Effector memory CD8-positive, alpha-beta T cell (primary cell): ENCODE results near the gene ZRSR2.

Experiments
- ATAC-seq: fragments of 150-1000 bp; cut with Tn5 transposase; replicated peaks from 2 replicates; pipeline ENCODE4 v1.10.0; 2021; ENCODE audit warnings: mild to moderate bottlenecking, moderate library complexity
- DNase-seq, 3 experiments: peaks; one replicate each; pipeline ENCODE4 v3.0.0; 2021
- H3K27ac Mint-ChIP-seq, 2 donors: one replicate each; pipeline ENCODE4 v1.8.0; 2022; ENCODE audit warnings: mild to moderate bottlenecking in 2 of 2, mixed read lengths in 2 of 2, moderate library complexity in 2 of 2
- H3K27me3 Mint-ChIP-seq, 2 donors: one replicate each; pipeline ENCODE4 v1.8.0; 2022; ENCODE audit warnings: mixed read lengths in 2 of 2
- H3K36me3 Mint-ChIP-seq: one replicate; pipeline ENCODE4 v1.8.0; 2022; ENCODE audit warnings: mild to moderate bottlenecking, moderate library complexity, mixed read lengths; ENCODE audit not compliant: insufficient read depth
- H3K4me1 Mint-ChIP-seq, 2 donors: one replicate each; pipeline ENCODE4 v1.8.0; 2022; ENCODE audit warnings: low read depth in 2 of 2, mixed read lengths in 2 of 2
- H3K4me3 Mint-ChIP-seq, 2 donors: one replicate each; pipeline ENCODE4 v1.8.0; 2022; ENCODE audit warnings: mild to moderate bottlenecking in 2 of 2, mixed read lengths in 2 of 2, moderate library complexity in 2 of 2
- H3K9me3 Mint-ChIP-seq, 2 donors: one replicate each; pipeline ENCODE4 v1.8.0; 2022; ENCODE audit warnings: mixed read lengths in 2 of 2

ZRSR2 gene

DNA sequence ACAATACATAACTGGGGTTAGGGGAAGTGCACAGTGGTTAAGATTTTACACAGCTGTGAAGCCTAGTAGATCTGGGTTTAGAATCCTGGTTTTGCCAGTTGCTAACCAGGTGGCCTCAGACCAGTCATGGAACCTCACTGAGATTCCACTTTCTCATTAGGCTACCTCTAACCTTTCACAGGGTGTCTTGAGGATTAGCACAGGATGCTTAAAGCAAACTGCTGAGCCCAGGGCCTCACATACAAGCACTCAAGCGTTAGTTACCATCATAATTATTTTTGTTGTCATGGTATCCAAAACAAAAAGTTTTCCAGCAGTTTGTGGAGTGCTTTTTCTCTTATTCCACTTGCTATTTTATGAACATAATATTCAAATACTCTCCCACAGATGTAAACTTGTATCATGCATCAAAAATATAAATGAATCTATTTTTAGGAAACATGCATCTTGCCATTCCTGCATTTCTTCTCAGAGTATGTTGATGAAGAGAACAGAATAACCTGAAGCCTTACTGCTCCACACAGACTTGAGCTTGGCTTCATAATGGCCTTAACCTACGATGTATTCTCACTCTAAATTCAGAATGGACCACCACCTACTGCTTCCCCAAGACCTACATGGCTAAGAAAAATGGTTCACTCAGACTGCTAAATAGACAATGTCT, 51.7 kb downstream of the ZRSR2 start:
- no peak for DNase-seq
- H3K27ac Mint-ChIP-seq: no peak overlapping the region
- ATAC-seq: no peak
- H3K27me3 Mint-ChIP-seq: no peaks in the 10 kb centered on the region
- H3K4me1 Mint-ChIP-seq: no peaks in the 10 kb centered on the region
- peaks cover 2% of the 10 kb centered on the region for H3K36me3 Mint-ChIP-seq
- H3K9me3 Mint-ChIP-seq: no peaks in the 10 kb centered on the region
- no peak overlapping the region for H3K4me3 Mint-ChIP-seq

DNA sequence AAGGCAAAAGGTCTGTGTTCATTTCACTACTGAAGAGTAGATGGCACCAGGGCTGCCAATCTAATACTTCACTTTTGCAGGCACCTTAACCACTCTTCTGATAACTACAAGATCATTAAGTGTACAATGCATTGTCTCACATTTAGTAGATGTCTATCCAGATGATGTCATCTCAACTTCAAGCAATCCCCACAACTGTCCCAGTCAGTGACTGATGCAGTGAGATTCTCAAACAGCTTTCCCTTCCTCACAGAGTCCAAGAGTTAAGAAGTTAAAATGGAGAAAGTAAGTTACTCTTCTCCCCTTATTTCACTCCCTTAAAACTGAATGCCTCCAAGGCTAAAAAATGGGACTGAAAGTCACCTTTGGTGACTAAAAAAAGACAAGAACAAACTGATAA, 53.7 kb downstream of the ZRSR2 start:
- H3K4me3 Mint-ChIP-seq: no peak overlapping the region
- H3K27me3 Mint-ChIP-seq: no peaks in the 10 kb centered on the region
- no peaks in the 10 kb centered on the region for H3K4me1 Mint-ChIP-seq
- DNase-seq: no peak
- no peaks in the 10 kb centered on the region for H3K9me3 Mint-ChIP-seq
- peaks cover 2% of the 10 kb centered on the region for H3K36me3 Mint-ChIP-seq
- ATAC-seq: no peak
- peak overlapping the region in 1 of 2 donors; percentile 38 for H3K27ac Mint-ChIP-seq

DNA sequence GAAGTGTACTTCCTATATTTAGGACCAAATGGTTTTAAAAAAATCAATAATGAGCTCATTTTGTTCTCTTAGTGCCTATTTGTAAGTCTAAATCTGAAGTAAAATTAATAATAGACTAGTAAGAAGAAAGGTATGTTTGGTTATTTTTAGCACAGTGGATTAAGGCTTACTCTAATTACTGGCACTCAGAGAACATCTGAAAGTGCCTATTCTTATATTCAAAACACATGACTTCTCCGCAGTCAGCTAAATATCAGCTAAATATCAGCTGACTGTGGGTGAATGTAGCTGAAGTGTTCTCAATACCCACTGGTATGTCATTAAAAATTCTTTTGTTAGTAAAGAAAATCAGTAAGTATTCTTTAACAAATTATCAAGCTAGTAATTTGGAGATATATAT, 58.3 kb downstream of the ZRSR2 start:
- ATAC-seq (no peak), DNase-seq (no peak)
- H3K27ac Mint-ChIP-seq: no peak overlapping the region
- H3K36me3 Mint-ChIP-seq: peaks cover 7% of the 10 kb centered on the region
- H3K9me3 Mint-ChIP-seq: no peaks in the 10 kb centered on the region
- H3K27me3 Mint-ChIP-seq: no peaks in the 10 kb centered on the region
- no peak overlapping the region for H3K4me3 Mint-ChIP-seq
- H3K4me1 Mint-ChIP-seq: peaks cover 2 to 15% of the 10 kb centered on the region in 2 donors

GRCh38 chrX:15849555-15849954, 59.3 kb downstream of the ZRSR2 start:
- Mint-ChIP-seq H3K36me3 (peaks cover 8% of the 10 kb centered on the region), H3K27me3 (no peaks in the 10 kb centered on the region), H3K4me1 (peaks cover 2 to 15% of the 10 kb centered on the region in 2 donors), H3K9me3 (no peaks in the 10 kb centered on the region), H3K27ac (no peak overlapping the region), H3K4me3 (no peak overlapping the region)
- ATAC-seq: no peak
- DNase-seq: no peak

DNA sequence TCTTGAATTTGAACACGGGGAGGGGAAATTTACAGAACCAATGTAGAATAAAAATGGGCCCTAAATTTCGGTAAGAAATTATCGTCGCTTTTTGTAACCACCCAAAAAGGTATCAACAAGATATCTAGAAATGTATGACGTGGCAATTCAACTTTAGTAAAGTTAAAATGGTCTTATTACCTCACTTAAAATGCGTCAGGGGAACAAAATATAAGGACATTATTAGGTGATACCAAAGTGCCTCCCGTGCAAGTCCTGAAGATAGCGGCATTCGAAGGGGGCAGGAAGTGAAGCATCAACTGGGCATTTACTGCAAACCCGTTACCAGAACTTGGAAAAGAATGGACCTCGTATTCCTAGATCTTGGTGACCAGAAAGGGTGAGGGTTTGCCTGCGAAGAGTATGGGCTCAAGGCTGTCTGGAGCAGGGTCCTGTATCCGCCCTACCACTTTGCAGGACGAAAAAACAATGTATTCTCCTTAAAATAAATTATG, 63.3 kb downstream of the ZRSR2 start:
- DNase-seq (no peak), ATAC-seq (no peak)
- no peaks in the 10 kb centered on the region for H3K9me3 Mint-ChIP-seq
- H3K27ac Mint-ChIP-seq: no peak overlapping the region
- peaks cover 16% of the 10 kb centered on the region for H3K36me3 Mint-ChIP-seq
- peak overlapping the region; percentile 68 to 88 for H3K4me3 Mint-ChIP-seq
- H3K27me3 Mint-ChIP-seq: no peaks in the 10 kb centered on the region
- H3K4me1 Mint-ChIP-seq: peaks cover 6 to 15% of the 10 kb centered on the region in 2 donors

DNA sequence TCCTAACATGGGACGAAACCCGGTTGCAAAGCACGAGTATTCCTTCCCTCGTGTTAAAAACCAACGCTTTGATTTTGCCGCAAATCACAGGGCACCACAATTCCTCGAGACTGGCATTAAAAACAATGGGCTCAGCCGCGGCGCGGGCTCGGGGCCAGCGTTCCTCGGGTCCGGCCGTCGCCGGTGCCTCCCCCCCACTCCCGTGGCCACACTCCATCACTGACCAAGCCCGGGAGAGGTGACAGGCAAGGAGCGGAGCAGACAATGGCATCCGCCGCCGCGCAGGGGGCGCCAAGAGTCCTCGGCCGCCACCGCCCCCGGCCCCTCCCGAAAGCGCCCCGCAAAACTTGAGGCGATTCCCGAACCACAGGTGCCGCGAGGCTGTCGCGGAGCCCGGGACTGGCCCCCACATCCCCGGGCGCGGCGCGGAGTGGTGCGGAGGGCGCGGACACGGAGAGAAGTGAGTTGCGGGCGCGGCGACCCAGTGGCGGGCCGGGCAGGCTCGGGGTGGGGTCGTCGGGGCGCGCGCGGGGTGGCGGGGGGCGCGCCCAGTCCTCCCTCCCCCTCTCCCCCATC, 63.9 kb downstream of the ZRSR2 start:
- H3K4me1 Mint-ChIP-seq: peaks cover 6 to 15% of the 10 kb centered on the region in 2 donors
- peaks cover 16% of the 10 kb centered on the region for H3K36me3 Mint-ChIP-seq
- peak overlapping the region; percentile 68 to 88 for H3K4me3 Mint-ChIP-seq
- DNase-seq (peak; percentile 6 to 32 (median 24)), ATAC-seq (peak; percentile 14)
- H3K27ac Mint-ChIP-seq: peak overlapping the region in 1 of 2 donors; percentile 96
- no peaks in the 10 kb centered on the region for H3K27me3 Mint-ChIP-seq
- no peaks in the 10 kb centered on the region for H3K9me3 Mint-ChIP-seq

DNA sequence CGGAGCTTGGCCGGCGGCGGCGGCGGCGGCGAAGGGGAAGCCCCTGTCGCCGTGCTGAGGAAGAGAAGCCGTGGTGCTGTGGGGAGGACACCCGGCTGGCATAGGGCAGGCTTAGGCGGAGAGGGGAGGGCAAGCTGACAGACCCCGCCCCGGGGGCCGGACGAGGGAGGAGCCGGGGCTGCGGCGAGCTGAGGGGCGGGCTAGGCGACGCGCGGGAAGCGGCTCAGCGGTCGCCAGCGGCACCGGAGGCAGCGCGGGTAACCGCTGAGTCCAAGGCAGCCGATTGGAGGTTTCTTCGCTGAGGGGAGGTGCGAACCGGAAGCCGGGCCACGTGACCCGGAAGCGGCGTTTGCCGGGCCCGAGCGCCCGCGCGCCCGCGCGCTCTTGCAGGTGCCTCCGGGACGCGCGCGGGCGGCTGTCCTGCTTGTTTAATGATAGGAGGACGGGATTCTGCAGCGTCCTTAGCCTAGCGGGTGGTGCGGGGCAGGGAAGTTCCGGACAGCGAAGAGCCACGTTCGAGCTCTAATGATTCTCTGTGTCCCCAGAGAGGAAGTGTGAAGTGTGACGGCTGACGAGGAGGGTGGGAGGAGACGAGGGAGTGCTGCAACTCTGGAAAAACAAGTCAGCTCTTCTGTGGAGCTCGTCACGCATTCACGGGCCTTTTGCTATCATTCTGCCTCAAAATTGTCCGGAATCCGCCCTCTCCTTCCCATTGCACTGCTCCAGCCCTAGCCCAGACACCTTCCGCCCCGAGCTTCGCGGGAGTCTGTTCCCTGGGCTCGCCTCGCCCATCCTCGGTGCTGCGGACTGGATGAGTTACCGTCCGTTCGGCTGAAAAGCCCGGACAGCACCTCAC, 64.7 kb downstream of the ZRSR2 start, which contains the start of gene AP1S2:
Gene AP1S2, minus strand, starts transcription at position 102 of the 856 bp plus-strand sequence. CDS start 2,289 bp downstream, outside the sequence.
- Mint-ChIP-seq H3K9me3 (no peaks in the 10 kb centered on the region), H3K4me3 (peak within 1 kb of the TSS; percentile 88 to 92), H3K36me3 (peaks cover 13% of the 10 kb centered on the region), H3K4me1 (peaks cover 6 to 10% of the 10 kb centered on the region in 2 donors), H3K27ac (peak within 1 kb of the TSS; percentile 93 to 96), H3K27me3 (no peaks in the 10 kb centered on the region)
- ATAC-seq (peak; percentile 92), DNase-seq (peak; percentile 88 to 94 (median 91))

DNA sequence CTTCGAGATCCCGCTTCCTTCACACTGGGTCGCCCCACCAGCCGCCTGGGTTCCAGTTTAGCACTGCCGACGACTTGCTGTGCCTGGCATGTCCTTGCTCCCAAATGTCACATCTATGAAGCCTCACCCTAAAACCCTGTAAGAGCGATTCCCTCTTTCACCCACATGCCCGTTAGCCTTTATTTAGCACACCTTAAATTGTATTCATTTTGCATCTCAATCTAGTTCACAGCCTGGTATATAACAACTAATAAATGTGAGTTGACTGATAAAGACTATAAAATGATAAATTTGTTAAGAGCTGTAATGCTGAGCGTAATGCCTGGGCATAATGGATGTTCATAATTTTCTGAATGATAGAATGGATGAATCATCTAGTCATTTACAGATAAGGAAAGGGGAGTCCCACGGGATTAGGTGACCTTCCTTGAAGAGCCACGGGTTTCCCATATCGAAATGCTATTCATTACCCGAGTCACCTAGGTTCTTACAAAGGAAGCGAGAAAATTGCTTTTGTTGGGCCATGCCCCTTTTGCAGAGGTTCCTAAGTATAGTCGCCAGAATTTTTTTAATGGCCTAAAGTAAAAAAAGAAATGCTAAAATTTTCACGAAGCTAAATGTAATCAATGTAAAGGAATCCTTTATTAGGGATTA, 65.4 kb downstream of the ZRSR2 start:
- Mint-ChIP-seq H3K27ac (peak overlapping the region; percentile 93 to 96), H3K27me3 (no peaks in the 10 kb centered on the region), H3K4me1 (peaks cover 6 to 7% of the 10 kb centered on the region in 2 donors), H3K9me3 (no peaks in the 10 kb centered on the region), H3K4me3 (peak overlapping the region; percentile 88 to 92), H3K36me3 (peaks cover 13% of the 10 kb centered on the region)
- no peak for ATAC-seq
- peak in 2 of 3 experiments; percentile 1 to 3 for DNase-seq

DNA sequence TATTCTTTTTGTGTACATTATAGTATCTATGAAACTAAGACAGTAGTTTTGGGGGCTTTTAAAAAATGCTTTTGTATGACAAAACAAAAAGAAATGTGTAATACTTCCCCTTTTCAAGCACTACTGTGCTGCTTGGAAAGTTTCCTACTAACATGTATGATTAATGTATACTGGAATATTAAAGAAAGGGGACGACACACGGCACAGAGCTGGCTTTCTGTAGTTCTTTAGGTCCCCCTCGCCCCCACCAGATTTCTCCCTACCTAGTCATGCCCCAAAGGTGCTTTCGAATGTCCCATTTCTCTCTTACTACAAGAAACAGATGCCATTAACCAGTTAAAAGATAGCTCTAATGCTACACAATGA, 65.9 kb downstream of the ZRSR2 start:
- Mint-ChIP-seq H3K36me3 (peaks cover 9% of the 10 kb centered on the region), H3K4me1 (peaks cover 2 to 6% of the 10 kb centered on the region in 2 donors), H3K4me3 (no peak overlapping the region), H3K27me3 (no peaks in the 10 kb centered on the region), H3K27ac (no peak overlapping the region), H3K9me3 (no peaks in the 10 kb centered on the region)
- no peak for ATAC-seq
- no peak for DNase-seq

DNA sequence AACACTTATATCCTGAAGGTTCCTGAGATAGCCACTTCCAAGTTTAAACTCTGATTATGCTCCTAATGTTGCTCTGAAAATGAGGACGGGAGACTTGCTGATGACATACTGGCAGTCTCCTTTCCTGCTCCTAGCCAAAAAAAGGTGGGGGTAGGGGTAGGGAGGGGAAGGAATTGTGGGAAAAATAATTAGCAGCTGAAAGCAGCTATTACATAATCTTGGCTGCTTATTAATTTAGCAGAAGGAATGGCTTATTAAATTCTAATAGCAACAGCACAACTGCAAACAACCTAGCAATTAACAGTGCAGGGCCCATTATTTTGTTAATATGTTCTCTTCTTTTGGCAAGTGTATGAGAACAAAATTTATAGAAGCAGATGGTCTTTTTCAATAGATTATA, 66.4 kb downstream of the ZRSR2 start:
- no peaks in the 10 kb centered on the region for H3K9me3 Mint-ChIP-seq
- peaks cover 9% of the 10 kb centered on the region for H3K36me3 Mint-ChIP-seq
- H3K27ac Mint-ChIP-seq: no peak overlapping the region
- no peak for DNase-seq
- no peak overlapping the region for H3K4me3 Mint-ChIP-seq
- H3K27me3 Mint-ChIP-seq: no peaks in the 10 kb centered on the region
- H3K4me1 Mint-ChIP-seq: peaks cover 0 to 6% of the 10 kb centered on the region in 2 donors
- no peak for ATAC-seq

GRCh38 chrX:15858051-15858450, 67.8 kb downstream of the ZRSR2 start:
- H3K9me3 Mint-ChIP-seq: no peaks in the 10 kb centered on the region
- H3K36me3 Mint-ChIP-seq: peaks cover 9% of the 10 kb centered on the region
- H3K4me3 Mint-ChIP-seq: no peak overlapping the region
- DNase-seq (no peak), ATAC-seq (no peak)
- H3K4me1 Mint-ChIP-seq: peaks cover 0 to 6% of the 10 kb centered on the region in 2 donors
- H3K27me3 Mint-ChIP-seq: no peaks in the 10 kb centered on the region
- H3K27ac Mint-ChIP-seq: no peak overlapping the region

DNA sequence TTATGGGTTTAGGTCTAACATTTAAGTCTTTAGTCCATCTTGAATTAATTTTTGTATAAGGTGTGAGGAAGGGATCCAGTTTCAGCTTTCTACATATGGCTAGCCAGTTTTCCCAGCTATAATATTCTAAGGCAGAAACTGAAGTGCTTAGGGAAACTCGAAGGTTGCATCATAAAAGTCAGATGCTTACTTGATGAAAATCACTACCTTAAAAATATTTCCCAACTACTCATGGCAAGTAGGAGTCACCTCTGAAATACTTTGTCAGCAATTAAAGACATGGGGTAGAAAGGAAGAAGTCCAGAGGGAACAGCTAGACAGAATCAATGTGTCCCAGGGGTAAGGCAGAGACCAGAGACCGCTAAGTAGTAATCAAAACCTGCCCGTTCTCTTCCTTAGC, 70.6 kb downstream of the ZRSR2 start:
- H3K9me3 Mint-ChIP-seq: no peaks in the 10 kb centered on the region
- ATAC-seq (no peak), DNase-seq (no peak)
- no peaks in the 10 kb centered on the region for H3K4me1 Mint-ChIP-seq
- H3K36me3 Mint-ChIP-seq: no peaks in the 10 kb centered on the region
- no peaks in the 10 kb centered on the region for H3K27me3 Mint-ChIP-seq
- H3K4me3 Mint-ChIP-seq: no peak overlapping the region
- no peak overlapping the region for H3K27ac Mint-ChIP-seq

DNA sequence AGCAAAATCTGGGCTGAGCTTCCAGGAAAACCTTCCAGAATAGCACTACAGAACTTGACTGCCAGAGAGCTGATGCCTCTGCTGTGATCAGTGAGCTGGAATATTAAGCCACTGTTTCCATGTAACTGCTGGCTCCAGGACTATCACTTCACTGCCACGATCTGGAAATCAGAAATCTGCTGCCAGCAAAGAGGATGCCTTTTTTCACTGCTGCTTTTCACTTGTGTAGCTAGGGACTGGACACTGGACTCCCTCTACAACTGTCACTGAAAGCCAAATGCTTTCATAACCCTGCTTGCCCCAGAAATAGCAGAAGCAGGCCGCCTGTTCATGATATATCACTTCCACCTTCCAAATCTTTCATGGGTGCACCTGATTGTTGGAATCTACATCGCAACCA, 73.7 kb downstream of the ZRSR2 start:
- Mint-ChIP-seq H3K4me1 (no peaks in the 10 kb centered on the region), H3K36me3 (no peaks in the 10 kb centered on the region), H3K27ac (no peak overlapping the region), H3K9me3 (no peaks in the 10 kb centered on the region), H3K4me3 (no peak overlapping the region), H3K27me3 (no peaks in the 10 kb centered on the region)
- DNase-seq (no peak), ATAC-seq (no peak)
